ENCODE data around the gene CHCHD10.

CHCHD10 gene

GRCh38 chr22:23759566-23759965 lies 8.2 kb downstream of the CHCHD10 start:
- TF ChIP-seq, protein P1, sequence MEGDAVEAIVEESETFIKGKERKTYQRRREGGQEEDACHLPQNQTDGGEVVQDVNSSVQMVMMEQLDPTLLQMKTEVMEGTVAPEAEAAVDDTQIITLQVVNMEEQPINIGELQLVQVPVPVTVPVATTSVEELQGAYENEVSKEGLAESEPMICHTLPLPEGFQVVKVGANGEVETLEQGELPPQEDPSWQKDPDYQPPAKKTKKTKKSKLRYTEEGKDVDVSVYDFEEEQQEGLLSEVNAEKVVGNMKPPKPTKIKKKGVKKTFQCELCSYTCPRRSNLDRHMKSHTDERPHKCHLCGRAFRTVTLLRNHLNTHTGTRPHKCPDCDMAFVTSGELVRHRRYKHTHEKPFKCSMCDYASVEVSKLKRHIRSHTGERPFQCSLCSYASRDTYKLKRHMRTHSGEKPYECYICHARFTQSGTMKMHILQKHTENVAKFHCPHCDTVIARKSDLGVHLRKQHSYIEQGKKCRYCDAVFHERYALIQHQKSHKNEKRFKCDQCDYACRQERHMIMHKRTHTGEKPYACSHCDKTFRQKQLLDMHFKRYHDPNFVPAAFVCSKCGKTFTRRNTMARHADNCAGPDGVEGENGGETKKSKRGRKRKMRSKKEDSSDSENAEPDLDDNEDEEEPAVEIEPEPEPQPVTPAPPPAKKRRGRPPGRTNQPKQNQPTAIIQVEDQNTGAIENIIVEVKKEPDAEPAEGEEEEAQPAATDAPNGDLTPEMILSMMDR (conservative IDR thresholded peaks at IDR 0.05), result no peak
- H3K27ac ChIP-seq, result no peak overlapping the region

DNA sequence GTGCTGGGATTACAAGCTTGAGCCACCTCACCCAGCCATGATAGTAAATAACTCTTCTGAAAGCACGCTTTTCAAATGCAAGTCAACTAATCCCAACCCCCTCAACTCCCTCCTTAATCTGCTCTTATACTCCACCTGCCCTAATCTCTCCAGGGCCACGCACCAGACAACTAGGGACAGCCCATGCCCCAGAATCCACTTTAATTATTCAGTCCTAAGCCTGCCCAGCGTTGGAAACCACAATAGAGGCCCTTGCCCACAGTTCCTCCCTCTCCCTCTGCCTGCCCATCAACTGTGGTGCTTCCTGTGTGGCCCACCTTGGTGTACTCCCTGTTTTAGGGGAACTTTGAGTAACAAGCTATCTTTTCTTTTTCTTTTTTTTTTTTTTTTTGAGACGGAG lies 10.9 kb downstream of the CHCHD10 start:
- H3K27ac ChIP-seq, result no peak overlapping the region
- TF ChIP-seq, protein P1 (conservative IDR thresholded peaks at IDR 0.05), result no peak

- TF ChIP-seq, protein P1 (conservative IDR thresholded peaks at IDR 0.05), result no peak
- H3K27ac ChIP-seq, result no peak overlapping the region
Measured at GRCh38 chr22:23755711-23756110, 12.1 kb downstream of the CHCHD10 start.

- no peak overlapping the region for H3K27ac ChIP-seq
- TF ChIP-seq, protein P1 (conservative IDR thresholded peaks at IDR 0.05), result no peak
Measured at GRCh38 chr22:23754980-23755636, 12.7 kb downstream of the CHCHD10 start.

DNA sequence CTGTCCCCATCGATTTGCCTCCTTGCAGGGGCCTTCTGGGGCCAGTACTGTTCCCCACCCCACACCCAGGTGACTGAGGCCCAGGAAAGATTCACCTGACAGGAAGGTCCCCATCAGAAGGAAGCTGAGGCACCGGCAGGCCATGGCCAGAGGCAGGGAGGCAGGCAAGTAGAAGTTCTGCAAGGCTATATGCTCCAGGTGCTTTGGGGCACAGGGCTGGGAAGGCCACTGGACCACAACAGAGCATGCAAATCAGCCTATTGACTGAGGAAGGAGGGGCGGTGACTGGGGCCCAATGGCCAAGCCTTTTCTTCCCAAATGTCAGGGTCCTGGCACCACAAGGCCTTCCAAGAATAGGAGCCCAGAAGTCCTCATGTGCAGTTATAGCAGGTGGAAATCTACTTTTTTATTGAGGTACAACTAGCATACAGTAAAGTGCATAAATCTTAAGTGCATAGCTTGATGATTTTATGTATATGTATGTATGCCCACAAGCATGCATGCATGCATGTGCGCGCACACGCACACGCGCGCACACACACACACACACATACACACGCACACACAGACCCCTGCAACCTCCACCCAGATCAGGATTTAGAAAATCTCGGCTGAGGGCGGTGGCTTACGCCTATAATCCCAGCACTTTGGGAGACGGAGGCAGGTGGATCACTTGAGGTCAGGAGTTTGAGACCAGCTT lies 13.4 kb downstream of the CHCHD10 start, which contains the start of gene VPREB3:
TSS of gene VPREB3 (minus strand) at position 206 of the 700 bp plus-strand sequence. CDS start at position 144, 62 bp downstream.
- H3K27ac ChIP-seq, result no peak within 1 kb of the TSS
- TF ChIP-seq, protein P1 (conservative IDR thresholded peaks at IDR 0.05), result no peak

GRCh38 chr22:23753385-23753784 lies 14.4 kb downstream of the CHCHD10 start:
- H3K27ac ChIP-seq, result no peak overlapping the region

DNA sequence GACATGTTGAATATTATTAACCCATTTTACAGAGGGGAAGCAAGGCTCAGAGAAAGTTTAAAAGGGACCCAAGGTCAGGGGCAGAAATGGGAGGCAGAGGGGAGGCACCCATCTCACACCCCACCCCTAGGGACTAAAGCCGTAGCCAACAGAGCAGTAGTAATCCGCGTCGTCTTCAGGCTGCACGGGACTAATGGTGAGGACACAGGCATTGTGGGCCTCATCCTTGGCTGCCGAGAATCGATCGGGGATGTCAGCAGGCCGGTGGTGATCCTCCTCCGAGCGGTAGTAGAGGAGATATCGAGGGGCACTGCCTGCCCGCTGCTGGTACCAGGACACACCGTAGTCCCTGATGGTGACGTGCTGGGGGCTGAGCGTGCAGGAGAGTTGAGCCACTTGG lies 15.0 kb downstream of the CHCHD10 start:
- H3K27ac ChIP-seq, result no peak overlapping the region
- TF ChIP-seq, protein P1 (conservative IDR thresholded peaks at IDR 0.05), result no peak

More at GRCh38 chr22:23753385-23753784, 14.4 kb downstream of the CHCHD10 start:
- TF ChIP-seq, protein P1 (conservative IDR thresholded peaks at IDR 0.05), result no peak
